ENCODE measurements around the gene FAM107B. TPM values are rescaled to one million over a fixed set of nuclear protein-coding genes. Genes with fewer than 3 reads are reported as not detected.

The FAM107B gene
- total RNA-seq, 1 experiment from 2014 or later: 61.6 TPM

DNA sequence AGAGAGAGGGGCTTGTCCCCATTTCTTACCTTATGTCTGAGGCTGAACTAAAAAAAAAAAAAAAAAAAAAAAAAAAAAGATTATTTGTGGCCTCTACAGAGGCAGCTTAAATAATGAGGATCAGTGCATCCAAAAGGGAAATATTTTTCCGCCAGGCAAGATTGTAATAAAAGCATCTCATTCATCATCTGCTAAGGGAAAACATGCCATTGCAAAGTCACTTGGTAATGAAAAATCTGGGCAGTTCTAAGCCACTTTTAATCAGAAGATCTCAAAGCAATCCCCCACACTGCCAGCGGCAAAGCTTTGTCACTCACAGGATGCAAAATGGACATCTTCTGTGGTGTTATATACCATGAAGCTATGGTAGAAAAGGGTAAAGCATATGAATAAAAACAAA lies 3.8 kb downstream of the FAM107B start:
- Histone ChIP-seq H3K4me1 (ENCODE audit: insufficient read depth, low read length, poor library complexity, severe bottlenecking) (no peaks in the 10 kb centered on the region), H3K4me3 (ENCODE audit: low read depth, low read length, poor library complexity, severe bottlenecking) (no peak overlapping the region), H3K27ac (ENCODE audit: low read depth, low read length, poor library complexity, severe bottlenecking) (no peak overlapping the region), H3K27me3 (replicated peaks; ENCODE audit: insufficient read depth, low read depth, low read length, poor library complexity) (peaks cover 7% of the 10 kb centered on the region), H3K9me3 (ENCODE audit: low read depth, low read length, poor library complexity, severe bottlenecking) (no peaks in the 10 kb centered on the region), H3K36me3 (ENCODE audit: insufficient read depth, low read length, poor library complexity, severe bottlenecking) (no peaks in the 10 kb centered on the region)
- ChIA-PET CTCF (no interaction called here), POLR2A (ENCODE audit: low non-redundant PET) (no interaction called here)
- no peak for TF ChIP-seq EZH2 (IDR thresholded peaks at IDR 0.05; ENCODE audit: borderline replicate concordance, low read depth, low read length, poor library complexity, severe bottlenecking)
- TF ChIP-seq, protein P1, sequence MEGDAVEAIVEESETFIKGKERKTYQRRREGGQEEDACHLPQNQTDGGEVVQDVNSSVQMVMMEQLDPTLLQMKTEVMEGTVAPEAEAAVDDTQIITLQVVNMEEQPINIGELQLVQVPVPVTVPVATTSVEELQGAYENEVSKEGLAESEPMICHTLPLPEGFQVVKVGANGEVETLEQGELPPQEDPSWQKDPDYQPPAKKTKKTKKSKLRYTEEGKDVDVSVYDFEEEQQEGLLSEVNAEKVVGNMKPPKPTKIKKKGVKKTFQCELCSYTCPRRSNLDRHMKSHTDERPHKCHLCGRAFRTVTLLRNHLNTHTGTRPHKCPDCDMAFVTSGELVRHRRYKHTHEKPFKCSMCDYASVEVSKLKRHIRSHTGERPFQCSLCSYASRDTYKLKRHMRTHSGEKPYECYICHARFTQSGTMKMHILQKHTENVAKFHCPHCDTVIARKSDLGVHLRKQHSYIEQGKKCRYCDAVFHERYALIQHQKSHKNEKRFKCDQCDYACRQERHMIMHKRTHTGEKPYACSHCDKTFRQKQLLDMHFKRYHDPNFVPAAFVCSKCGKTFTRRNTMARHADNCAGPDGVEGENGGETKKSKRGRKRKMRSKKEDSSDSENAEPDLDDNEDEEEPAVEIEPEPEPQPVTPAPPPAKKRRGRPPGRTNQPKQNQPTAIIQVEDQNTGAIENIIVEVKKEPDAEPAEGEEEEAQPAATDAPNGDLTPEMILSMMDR (conservative IDR thresholded peaks at IDR 0.05; ENCODE audit: low read depth, low read length): no peak
- DNase-seq (ENCODE audit: low spot score): no peak
- intact Hi-C loops (cut with micrococcal nuclease; ENCODE audit: unreplicated experiment): no loop called here
- no TSS peak for BruUV-seq (replicated peaks)

DNA sequence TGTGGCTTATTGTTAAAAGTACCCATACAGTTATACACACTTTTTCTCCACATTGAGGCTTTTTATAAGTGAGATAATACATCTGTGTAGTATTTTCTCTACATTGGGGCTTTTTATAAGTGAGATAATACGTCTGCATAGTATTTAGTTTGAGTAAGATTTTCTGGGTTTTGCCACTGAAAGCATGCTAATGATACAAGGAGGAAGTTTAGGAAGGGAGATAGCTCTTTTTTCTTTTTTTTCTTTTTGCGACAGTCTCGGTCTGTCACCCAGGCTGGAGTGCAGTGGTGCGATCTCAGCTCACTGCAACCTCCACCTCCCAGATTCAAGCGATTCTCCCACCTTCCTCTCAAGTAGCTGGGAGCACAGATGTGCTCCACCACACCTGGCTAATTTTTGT lies 13.3 kb downstream of the FAM107B start:
- ChIA-PET CTCF (no interaction called here), POLR2A (ENCODE audit: low non-redundant PET) (no interaction called here)
- H3K4me3 ChIP-seq (ENCODE audit: low read depth, low read length, poor library complexity, severe bottlenecking): no peak overlapping the region
- no TSS peak for BruUV-seq (replicated peaks)
- intact Hi-C loops (cut with micrococcal nuclease; ENCODE audit: unreplicated experiment): no loop called here
- no peak overlapping the region for H3K27ac ChIP-seq (ENCODE audit: low read depth, low read length, poor library complexity, severe bottlenecking)
- peaks cover 9% of the 10 kb centered on the region for H3K27me3 ChIP-seq (replicated peaks; ENCODE audit: insufficient read depth, low read depth, low read length, poor library complexity)
- H3K4me1 ChIP-seq (ENCODE audit: insufficient read depth, low read length, poor library complexity, severe bottlenecking): no peaks in the 10 kb centered on the region
- TF ChIP-seq EZH2 (IDR thresholded peaks at IDR 0.05; ENCODE audit: borderline replicate concordance, low read depth, low read length, poor library complexity, severe bottlenecking): no peak
- TF ChIP-seq, protein P1 (conservative IDR thresholded peaks at IDR 0.05; ENCODE audit: low read depth, low read length): no peak
- no peak for DNase-seq (ENCODE audit: low spot score)
- no peaks in the 10 kb centered on the region for H3K36me3 ChIP-seq (ENCODE audit: insufficient read depth, low read length, poor library complexity, severe bottlenecking)
- H3K9me3 ChIP-seq (ENCODE audit: low read depth, low read length, poor library complexity, severe bottlenecking): no peaks in the 10 kb centered on the region

DNA sequence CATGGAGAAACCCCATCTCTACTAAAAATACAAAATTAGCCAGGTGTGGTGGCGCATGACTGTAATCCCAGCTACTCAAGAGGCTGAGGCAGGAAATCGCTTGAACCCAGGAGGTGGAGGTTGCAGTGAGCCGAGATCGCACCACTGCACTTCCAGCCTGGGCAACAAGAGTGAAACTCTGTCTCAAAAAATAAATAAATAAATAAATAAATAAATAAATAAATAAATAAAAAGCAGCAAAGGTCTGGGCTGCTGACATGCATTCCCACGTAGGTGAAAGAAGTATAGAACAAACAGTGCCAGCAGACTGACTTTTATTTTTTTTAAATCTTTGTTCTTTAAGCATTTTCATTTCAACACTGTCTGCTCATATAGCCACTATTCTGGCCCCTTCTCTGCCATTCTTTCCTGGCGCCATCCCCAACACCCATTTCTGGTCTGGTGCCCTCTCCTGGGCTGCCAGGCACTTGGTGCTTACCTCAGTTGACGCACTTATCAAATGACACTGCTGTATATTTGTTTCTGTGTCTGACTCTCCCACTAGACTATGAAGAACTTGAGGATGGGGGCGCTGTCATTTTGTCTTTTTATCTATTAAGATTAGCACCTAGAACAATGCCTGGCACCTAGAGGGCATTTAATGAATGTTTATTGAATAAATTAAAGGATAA lies 15.6 kb downstream of the FAM107B start:
- POLR2A ChIA-PET (ENCODE audit: low non-redundant PET): no interaction called here
- peak; percentile 33 for DNase-seq (ENCODE audit: low spot score)
- no TSS peak for BruUV-seq (replicated peaks)

More for the DNA sequence above, 15.6 kb downstream of the FAM107B start:
- no peaks in the 10 kb centered on the region for H3K4me1 ChIP-seq (ENCODE audit: insufficient read depth, low read length, poor library complexity, severe bottlenecking)
- CTCF ChIA-PET: no interaction called here
- H3K4me3 ChIP-seq (ENCODE audit: low read depth, low read length, poor library complexity, severe bottlenecking): no peak overlapping the region
- no peak for TF ChIP-seq EZH2 (IDR thresholded peaks at IDR 0.05; ENCODE audit: borderline replicate concordance, low read depth, low read length, poor library complexity, severe bottlenecking)
- TF ChIP-seq, protein P1 (conservative IDR thresholded peaks at IDR 0.05; ENCODE audit: low read depth, low read length): peak; percentile 38
- H3K27ac ChIP-seq (ENCODE audit: low read depth, low read length, poor library complexity, severe bottlenecking): no peak overlapping the region
- H3K9me3 ChIP-seq (ENCODE audit: low read depth, low read length, poor library complexity, severe bottlenecking): no peaks in the 10 kb centered on the region
- no peaks in the 10 kb centered on the region for H3K36me3 ChIP-seq (ENCODE audit: insufficient read depth, low read length, poor library complexity, severe bottlenecking)
- intact Hi-C loops (cut with micrococcal nuclease; ENCODE audit: unreplicated experiment): no loop called here
- peaks cover 6% of the 10 kb centered on the region for H3K27me3 ChIP-seq (replicated peaks; ENCODE audit: insufficient read depth, low read depth, low read length, poor library complexity)
